Measurements from ENCODE around the gene KCNA10. TPM values are rescaled to one million over a fixed set of nuclear protein-coding genes. Genes with fewer than 3 reads are reported as not detected.

The KCNA10 gene
- total RNA-seq, 1 donor from 2014 or later = not detected

DNA sequence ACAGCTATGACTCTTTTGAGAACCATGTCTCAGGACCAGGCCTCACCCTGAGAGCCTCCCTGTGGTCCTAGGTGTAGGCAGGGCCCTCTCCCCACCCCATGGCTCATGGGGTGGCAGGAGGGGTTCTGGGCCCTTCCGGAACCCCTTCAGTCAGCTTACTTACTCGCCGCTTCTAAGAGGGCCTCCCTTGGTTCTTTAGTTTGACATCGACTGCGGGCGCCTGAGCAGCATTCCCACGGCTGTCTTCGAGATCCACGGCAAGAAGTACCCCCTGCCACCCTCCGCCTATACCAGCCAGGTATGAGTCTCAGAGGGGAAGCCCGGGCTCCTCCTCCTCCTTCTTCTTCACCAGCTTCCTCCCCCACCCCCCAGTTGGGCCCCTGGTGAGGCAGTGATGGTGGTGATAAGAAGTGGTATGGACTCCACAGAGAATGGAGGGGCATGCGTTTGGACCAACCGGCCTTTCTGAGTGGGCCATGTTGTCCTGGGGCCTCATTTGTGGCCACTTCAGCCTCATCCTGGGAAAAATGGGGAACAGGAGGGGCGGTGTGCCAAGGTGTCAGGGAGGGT lies 28.9 kb downstream of the KCNA10 start:
- H3K36me3 Mint-ChIP-seq (ENCODE audit: unreplicated experiment) = no peaks in the 10 kb centered on the region
- no peak for DNase-seq (ENCODE audit: extremely low spot score, unreplicated experiment)
- H3K27me3 Mint-ChIP-seq (ENCODE audit: unreplicated experiment) = peaks cover 10% of the 10 kb centered on the region
- H3K4me3 Mint-ChIP-seq (ENCODE audit: unreplicated experiment) = no peak overlapping the region
- TF ChIP-seq, protein P1, sequence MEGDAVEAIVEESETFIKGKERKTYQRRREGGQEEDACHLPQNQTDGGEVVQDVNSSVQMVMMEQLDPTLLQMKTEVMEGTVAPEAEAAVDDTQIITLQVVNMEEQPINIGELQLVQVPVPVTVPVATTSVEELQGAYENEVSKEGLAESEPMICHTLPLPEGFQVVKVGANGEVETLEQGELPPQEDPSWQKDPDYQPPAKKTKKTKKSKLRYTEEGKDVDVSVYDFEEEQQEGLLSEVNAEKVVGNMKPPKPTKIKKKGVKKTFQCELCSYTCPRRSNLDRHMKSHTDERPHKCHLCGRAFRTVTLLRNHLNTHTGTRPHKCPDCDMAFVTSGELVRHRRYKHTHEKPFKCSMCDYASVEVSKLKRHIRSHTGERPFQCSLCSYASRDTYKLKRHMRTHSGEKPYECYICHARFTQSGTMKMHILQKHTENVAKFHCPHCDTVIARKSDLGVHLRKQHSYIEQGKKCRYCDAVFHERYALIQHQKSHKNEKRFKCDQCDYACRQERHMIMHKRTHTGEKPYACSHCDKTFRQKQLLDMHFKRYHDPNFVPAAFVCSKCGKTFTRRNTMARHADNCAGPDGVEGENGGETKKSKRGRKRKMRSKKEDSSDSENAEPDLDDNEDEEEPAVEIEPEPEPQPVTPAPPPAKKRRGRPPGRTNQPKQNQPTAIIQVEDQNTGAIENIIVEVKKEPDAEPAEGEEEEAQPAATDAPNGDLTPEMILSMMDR (IDR thresholded peaks at IDR 0.05) = no peak
- no peaks in the 10 kb centered on the region for H3K9me3 Mint-ChIP-seq (ENCODE audit: unreplicated experiment)
- H3K27ac Mint-ChIP-seq (ENCODE audit: unreplicated experiment) = no peak overlapping the region
- H3K4me1 Mint-ChIP-seq (ENCODE audit: unreplicated experiment) = no peaks in the 10 kb centered on the region

DNA sequence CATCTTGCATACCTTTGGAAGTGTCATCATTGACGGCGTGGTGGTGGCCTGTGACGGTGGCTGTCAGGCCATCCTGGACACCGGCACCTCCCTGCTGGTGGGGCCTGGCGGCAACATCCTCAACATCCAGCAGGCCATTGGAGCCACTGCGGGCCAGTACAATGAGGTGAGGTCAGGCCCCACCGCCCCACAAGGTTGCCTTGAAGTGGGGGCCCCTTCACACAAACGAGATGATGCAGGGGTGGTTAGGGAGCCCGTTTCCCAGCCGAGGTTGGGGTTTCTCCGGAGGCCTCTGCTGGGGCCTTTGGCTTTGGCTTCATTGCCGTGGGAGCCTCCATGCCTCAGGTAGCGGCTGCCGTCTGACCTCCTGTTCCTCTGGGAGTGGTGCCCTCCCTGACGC lies 29.6 kb downstream of the KCNA10 start:
- no peak for DNase-seq (ENCODE audit: extremely low spot score, unreplicated experiment)
- no peak overlapping the region for H3K27ac Mint-ChIP-seq (ENCODE audit: unreplicated experiment)
- H3K9me3 Mint-ChIP-seq (ENCODE audit: unreplicated experiment) = no peaks in the 10 kb centered on the region
- H3K4me3 Mint-ChIP-seq (ENCODE audit: unreplicated experiment) = no peak overlapping the region
- H3K4me1 Mint-ChIP-seq (ENCODE audit: unreplicated experiment) = no peaks in the 10 kb centered on the region
- peaks cover 11% of the 10 kb centered on the region for H3K27me3 Mint-ChIP-seq (ENCODE audit: unreplicated experiment)
- H3K36me3 Mint-ChIP-seq (ENCODE audit: unreplicated experiment) = no peaks in the 10 kb centered on the region
- TF ChIP-seq, protein P1 (IDR thresholded peaks at IDR 0.05) = no peak

DNA sequence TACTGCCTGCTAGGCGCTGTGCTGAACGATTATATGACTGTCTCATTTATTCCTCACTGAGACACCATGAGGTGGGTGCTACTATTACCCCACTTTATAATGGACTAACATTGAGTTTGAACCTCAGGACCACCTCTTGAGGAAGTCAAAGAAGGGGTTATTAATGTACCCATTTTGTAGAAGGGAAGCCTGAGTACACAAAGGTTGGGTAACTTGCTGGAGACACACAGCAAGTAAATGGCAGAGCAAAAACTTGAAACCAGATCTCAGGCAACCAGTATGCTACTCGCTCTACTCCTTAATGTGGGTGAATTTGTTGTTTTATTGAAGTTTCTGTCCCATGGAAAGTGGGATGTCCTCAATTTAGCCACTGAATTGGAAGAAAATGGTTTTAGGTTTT lies 30.1 kb downstream of the KCNA10 start:
- Mint-ChIP-seq H3K4me3 (ENCODE audit: unreplicated experiment) (no peak overlapping the region), H3K27me3 (ENCODE audit: unreplicated experiment) (peaks cover 11% of the 10 kb centered on the region), H3K4me1 (ENCODE audit: unreplicated experiment) (no peaks in the 10 kb centered on the region), H3K9me3 (ENCODE audit: unreplicated experiment) (no peaks in the 10 kb centered on the region), H3K36me3 (ENCODE audit: unreplicated experiment) (no peaks in the 10 kb centered on the region), H3K27ac (ENCODE audit: unreplicated experiment) (no peak overlapping the region)
- TF ChIP-seq, protein P1 (IDR thresholded peaks at IDR 0.05) = no peak
- no peak for DNase-seq (ENCODE audit: extremely low spot score, unreplicated experiment)

DNA sequence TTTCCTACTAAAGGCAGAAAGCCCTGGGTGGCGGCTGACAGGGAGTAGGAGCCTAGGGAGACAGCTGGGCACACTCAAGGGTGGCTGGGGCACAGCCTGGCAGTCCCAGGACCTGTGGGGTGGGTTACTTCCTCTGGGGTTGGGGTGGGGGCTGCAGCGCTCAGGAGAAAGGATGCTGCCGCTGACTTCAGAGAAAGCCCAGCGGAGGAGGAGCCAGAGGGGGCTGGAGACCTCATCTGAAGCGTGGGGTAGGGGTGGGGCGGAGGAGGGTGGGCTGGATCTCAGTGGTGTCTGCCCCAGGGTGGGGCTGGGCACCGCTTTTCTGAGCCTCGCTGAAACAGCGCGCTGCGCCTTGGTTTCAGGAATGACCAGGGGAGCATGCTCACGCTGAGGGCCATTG lies 30.8 kb downstream of the KCNA10 start:
- TF ChIP-seq, protein P1 (IDR thresholded peaks at IDR 0.05) = no peak
- DNase-seq (ENCODE audit: extremely low spot score, unreplicated experiment) = no peak
- no peaks in the 10 kb centered on the region for H3K4me1 Mint-ChIP-seq (ENCODE audit: unreplicated experiment)
- H3K27me3 Mint-ChIP-seq (ENCODE audit: unreplicated experiment) = peaks cover 16% of the 10 kb centered on the region
- H3K27ac Mint-ChIP-seq (ENCODE audit: unreplicated experiment) = no peak overlapping the region
- no peaks in the 10 kb centered on the region for H3K36me3 Mint-ChIP-seq (ENCODE audit: unreplicated experiment)
- H3K9me3 Mint-ChIP-seq (ENCODE audit: unreplicated experiment) = no peaks in the 10 kb centered on the region
- H3K4me3 Mint-ChIP-seq (ENCODE audit: unreplicated experiment) = no peak overlapping the region

DNA sequence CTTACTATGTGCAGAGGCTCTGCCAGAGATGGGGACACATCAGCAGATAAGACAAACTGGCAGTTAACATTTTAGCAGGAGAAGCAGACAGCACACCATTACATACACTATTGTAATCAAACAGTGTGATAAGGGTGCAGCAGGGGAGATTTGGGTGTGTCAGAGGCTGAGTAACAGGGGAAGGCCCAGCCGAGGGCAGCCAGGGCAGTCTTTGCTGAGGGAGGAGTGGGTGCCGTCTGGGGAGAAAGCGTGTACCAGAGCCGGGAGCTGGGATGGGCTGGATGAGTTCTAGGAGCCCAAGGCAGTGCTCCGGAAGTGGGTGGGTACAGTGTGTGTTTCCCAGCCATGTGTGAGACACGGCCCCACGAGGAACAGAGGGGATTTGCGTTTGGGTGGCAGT lies 31.2 kb downstream of the KCNA10 start:
- no peak for DNase-seq (ENCODE audit: extremely low spot score, unreplicated experiment)
- Mint-ChIP-seq H3K27me3 (ENCODE audit: unreplicated experiment) (peaks cover 19% of the 10 kb centered on the region), H3K4me3 (ENCODE audit: unreplicated experiment) (no peak overlapping the region), H3K9me3 (ENCODE audit: unreplicated experiment) (no peaks in the 10 kb centered on the region), H3K36me3 (ENCODE audit: unreplicated experiment) (no peaks in the 10 kb centered on the region), H3K27ac (ENCODE audit: unreplicated experiment) (no peak overlapping the region), H3K4me1 (ENCODE audit: unreplicated experiment) (no peaks in the 10 kb centered on the region)
- TF ChIP-seq, protein P1 (IDR thresholded peaks at IDR 0.05) = no peak

Data from osteocyte (in vitro differentiated cells).